Astrocyte of the spinal cord (primary cell): ENCODE measurements around the gene TVP23C.
A peak's percentile ranks its signal among the peaks of the same experiment; 100 is the strongest.

Experiments used
- DNase-seq: peaks from one replicate; pipeline ENCODE4 v3.0.0; 2011; ENCODE audit warnings: low read depth, low spot score
- H3K4me3 ChIP-seq: 2 replicates; pipeline ENCODE4 v1.5.1; 2011; ENCODE audit warnings: low read depth, mild to moderate bottlenecking, low read length, moderate library complexity
- in situ Hi-C: cut with HindIII; loops from 2 replicates; pipeline ENCODE4 v1.10.0; 2017; ENCODE audit warnings: low sequenced_read_pairs
- TF ChIP-seq, protein P1 (sequence below): IDR thresholded peaks from 2 replicates; pipeline ENCODE4 v1.5.1; 2012; ENCODE audit warnings: low read depth, mild to moderate bottlenecking, low read length, inconsistent platforms

Gene TVP23C

DNA sequence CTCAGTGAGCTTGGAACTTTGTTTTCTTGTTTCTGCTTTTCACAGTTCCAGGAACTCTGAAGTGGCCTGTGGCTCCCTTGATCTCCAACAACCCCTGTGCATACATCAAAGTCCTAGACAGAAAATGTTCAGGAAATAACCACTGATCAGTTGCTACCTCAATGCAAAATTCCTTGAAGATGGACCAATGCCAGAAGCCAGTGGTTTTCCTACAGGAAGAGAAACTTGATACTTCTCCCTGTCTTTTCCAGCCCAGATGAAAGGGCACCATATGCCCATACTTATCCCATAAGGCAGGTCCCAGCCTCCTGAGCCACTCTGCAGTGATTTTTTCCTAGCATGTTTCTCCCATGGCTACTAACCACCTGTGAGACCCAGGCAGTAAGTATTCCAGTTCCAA, 83.6 kb downstream of the TVP23C start:
- peak; percentile 53 for DNase-seq
- no peak overlapping the region for H3K4me3 ChIP-seq
- in situ Hi-C loops = no loop called here
- TF ChIP-seq, protein P1, sequence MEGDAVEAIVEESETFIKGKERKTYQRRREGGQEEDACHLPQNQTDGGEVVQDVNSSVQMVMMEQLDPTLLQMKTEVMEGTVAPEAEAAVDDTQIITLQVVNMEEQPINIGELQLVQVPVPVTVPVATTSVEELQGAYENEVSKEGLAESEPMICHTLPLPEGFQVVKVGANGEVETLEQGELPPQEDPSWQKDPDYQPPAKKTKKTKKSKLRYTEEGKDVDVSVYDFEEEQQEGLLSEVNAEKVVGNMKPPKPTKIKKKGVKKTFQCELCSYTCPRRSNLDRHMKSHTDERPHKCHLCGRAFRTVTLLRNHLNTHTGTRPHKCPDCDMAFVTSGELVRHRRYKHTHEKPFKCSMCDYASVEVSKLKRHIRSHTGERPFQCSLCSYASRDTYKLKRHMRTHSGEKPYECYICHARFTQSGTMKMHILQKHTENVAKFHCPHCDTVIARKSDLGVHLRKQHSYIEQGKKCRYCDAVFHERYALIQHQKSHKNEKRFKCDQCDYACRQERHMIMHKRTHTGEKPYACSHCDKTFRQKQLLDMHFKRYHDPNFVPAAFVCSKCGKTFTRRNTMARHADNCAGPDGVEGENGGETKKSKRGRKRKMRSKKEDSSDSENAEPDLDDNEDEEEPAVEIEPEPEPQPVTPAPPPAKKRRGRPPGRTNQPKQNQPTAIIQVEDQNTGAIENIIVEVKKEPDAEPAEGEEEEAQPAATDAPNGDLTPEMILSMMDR = no peak

DNA sequence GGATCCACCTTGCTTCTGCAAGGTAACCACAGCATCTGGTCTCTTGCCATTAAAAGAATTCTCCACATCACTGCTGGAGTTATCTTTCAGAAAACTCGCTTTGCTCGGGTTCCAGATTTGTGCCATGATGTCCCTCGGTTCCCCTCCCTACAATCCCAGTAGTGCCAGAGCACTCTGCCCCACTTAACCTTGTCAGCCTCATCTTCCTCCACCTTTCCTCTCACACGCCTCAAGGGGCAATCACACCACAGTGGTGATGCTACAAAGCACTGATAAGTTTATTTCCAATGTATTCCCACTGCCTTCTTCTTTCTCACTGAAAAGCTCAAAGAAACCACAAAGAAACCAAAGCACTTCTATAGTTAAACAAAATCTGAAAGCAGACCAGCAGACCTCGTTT, 84.4 kb downstream of the TVP23C start:
- in situ Hi-C loops = no loop called here
- TF ChIP-seq, protein P1 = no peak
- DNase-seq = no peak

DNA sequence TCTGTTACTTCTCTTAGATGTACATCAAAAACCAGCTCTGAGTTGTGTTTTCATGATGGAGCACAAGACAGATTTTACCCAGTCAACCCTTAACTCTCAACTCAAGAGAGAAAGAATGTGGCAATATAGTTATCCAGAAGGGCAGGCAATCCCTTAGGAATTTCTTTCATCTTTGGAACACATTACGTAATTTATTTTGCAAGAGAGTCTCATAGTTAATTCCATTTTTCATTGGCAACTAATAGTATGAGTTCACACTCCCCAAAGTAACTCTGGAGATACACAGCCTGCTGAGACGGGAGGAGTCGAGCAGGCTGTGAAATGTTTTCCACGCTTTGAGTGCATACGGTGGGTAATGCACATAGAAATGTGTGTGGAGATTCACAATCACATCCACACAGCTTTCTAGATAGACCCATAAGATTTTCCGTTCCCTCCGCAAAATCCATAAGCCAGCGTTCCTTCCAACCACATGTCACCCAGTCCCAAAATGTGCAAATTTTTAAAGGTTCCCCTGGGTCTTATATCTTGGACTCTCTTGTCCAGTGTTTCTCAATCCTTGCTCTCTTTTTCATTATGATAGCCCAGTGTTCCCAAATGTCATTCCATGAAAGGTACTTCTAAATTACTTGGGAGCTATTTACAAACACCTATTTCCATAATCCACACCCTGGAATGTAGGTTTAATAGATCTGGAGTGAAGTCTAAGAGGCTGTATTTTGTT, 87.5 kb downstream of the TVP23C start:
- H3K4me3 ChIP-seq = no peak overlapping the region
- peak; percentile 45 for DNase-seq
- TF ChIP-seq, protein P1 = no peak
- in situ Hi-C loops = no loop called here

More for the DNA sequence above, 84.4 kb downstream of the TVP23C start:
- no peak overlapping the region for H3K4me3 ChIP-seq

DNA sequence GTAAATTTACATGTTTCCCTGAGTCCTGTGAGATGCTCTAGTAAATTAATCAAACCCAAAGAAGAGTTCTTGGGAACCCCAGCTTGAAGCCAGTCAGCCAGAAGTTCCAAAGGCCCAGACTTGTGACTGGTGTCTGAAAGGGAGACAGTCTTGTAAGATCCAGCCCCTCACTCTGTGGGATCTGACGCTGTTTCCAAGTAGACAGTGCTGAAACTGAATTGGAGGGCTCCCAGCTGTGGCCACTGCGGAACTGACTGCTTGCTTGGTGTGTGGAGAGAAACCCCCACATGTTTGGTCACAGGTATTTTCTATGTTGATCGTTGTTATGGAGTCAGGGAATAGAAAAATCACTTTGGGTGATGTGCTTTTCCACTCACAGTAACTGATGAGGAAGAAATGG, 90.4 kb downstream of the TVP23C start:
- TF ChIP-seq, protein P1 = no peak
- H3K4me3 ChIP-seq = no peak overlapping the region
- in situ Hi-C loops = no loop called here
- DNase-seq = no peak

DNA sequence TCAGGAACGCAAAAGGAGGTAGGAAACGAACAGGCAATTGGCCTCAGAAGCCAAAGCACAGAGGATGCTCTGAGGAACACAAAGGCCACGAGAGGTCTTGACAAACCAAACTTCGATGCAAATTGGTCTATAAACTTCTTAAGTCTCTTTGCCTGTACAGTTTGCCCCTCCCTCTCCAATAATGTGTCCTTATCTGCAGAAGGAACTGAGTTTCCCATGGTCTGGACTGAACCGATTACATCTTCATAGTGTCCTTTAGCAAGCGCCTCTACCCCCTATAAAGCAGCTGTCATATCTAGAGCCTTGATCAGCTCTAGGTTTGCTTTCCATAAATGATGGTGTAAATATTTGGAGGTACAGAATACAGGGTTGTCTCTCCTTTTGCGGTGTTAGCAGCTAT, 92.7 kb downstream of the TVP23C start:
- H3K4me3 ChIP-seq = no peak overlapping the region
- DNase-seq = no peak
- TF ChIP-seq, protein P1 = no peak
- in situ Hi-C loops = no loop called here

DNA sequence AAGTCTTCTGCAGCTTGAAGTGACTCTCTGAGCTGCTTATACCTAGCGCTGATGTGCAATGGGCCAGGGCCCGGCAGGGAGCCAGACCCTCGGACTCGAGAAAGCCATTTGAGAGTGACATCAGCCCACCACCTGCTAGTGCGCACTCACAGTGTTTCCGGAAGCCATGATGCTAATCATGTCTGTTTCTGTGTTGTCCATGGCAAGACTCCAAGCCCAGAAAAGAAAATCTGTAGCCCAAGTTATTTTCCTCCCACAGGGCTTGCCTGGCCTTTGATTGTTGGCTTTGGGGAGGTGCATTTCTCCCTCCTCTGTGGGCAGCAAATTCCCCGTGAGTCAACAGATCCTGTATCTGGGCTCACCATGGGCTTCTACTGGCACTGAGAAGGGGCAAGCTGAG, 94.0 kb downstream of the TVP23C start:
- in situ Hi-C loops = no loop called here

More for the DNA sequence above, 94.0 kb downstream of the TVP23C start:
- DNase-seq = peak; percentile 97
- TF ChIP-seq, protein P1 = no peak
- no peak overlapping the region for H3K4me3 ChIP-seq
